Loucy (cell line): ENCODE data around the gene NAV2.

Experiments used
- H2AFZ ChIP-seq: fragments of 200-600 bp; sonication (generic); 2 replicates; pipeline ENCODE4 v1.6.0; 2016; ENCODE audit warnings: antibody characterized with exemption, mild to moderate bottlenecking, low read length, moderate library complexity
- H3F3A ChIP-seq: fragments of 200-600 bp; 2 replicates; pipeline ENCODE4 v1.6.0; 2016; ENCODE audit warnings: antibody characterized with exemption, low read depth, mild to moderate bottlenecking
- H3K27me3 ChIP-seq: fragments of 200-600 bp; sonication (generic); 2 replicates; pipeline ENCODE4 v1.6.1; 2014; ENCODE audit warnings: low read length, mild to moderate bottlenecking; ENCODE audit not compliant: insufficient read depth, poor library complexity, severe bottlenecking
- H3K36me3 ChIP-seq: fragments of 200-600 bp; sonication (generic); 2 replicates; pipeline ENCODE4 v1.6.1; 2016; ENCODE audit warnings: low read length; ENCODE audit not compliant: insufficient read depth
- H3K4me1 ChIP-seq: fragments of 200-600 bp; sonication (generic); 2 replicates; pipeline ENCODE4 v1.5.1; 2014; ENCODE audit warnings: low read length, mild to moderate bottlenecking; ENCODE audit not compliant: insufficient read depth, poor library complexity, severe bottlenecking
- H3K4me2 ChIP-seq: fragments of 200-600 bp; sonication (generic); 2 replicates; pipeline ENCODE4 v1.6.0; 2014; ENCODE audit warnings: antibody characterized with exemption, low read length, low read depth, mild to moderate bottlenecking; ENCODE audit not compliant: poor library complexity, severe bottlenecking
- H3K4me3 ChIP-seq: fragments of 200-600 bp; sonication (generic); 2 replicates; pipeline ENCODE4 v1.5.1; 2014; ENCODE audit warnings: low read length, mild to moderate bottlenecking, mixed read lengths; ENCODE audit not compliant: poor library complexity, severe bottlenecking
- H3K79me2 ChIP-seq: fragments of 200-600 bp; sonication (generic); 2 replicates; pipeline ENCODE4 v1.6.1; 2014; ENCODE audit warnings: low read length; ENCODE audit not compliant: insufficient read depth
- H3K9ac ChIP-seq: fragments of 200-600 bp; sonication (generic); 2 replicates; pipeline ENCODE4 v1.6.0; 2014; ENCODE audit warnings: mild to moderate bottlenecking, low read depth, low read length, moderate library complexity; ENCODE audit not compliant: poor library complexity, severe bottlenecking
- H3K9me2 ChIP-seq: fragments of 200-600 bp; sonication (generic); replicated peaks from 2 replicates; pipeline ENCODE4 v1.6.1; 2016; ENCODE audit warnings: low read depth, low read length, mixed read lengths
- H3K9me3 ChIP-seq: fragments of 200-600 bp; sonication (generic); 2 replicates; pipeline ENCODE4 v1.6.1; 2014; ENCODE audit warnings: mild to moderate bottlenecking, antibody characterized with exemption, low read length, low read depth; ENCODE audit not compliant: insufficient read depth
- H4K20me1 ChIP-seq: fragments of 200-600 bp; sonication (generic); 2 replicates; pipeline ENCODE4 v1.6.0; 2014; ENCODE audit warnings: antibody characterized with exemption, low read length, mild to moderate bottlenecking; ENCODE audit not compliant: insufficient read depth, poor library complexity, severe bottlenecking
- CTCF ChIP-seq: fragments of 200-600 bp; sonication (generic); conservative IDR thresholded peaks from 2 replicates; pipeline ENCODE4 v1.5.1; 2014; ENCODE audit warnings: mild to moderate bottlenecking, antibody characterized with exemption, low read length
- EZH2phosphoT487 ChIP-seq: fragments of 200-600 bp; IDR thresholded peaks from 2 replicates; pipeline ENCODE4 v1.6.1; 2018; ENCODE audit warnings: antibody characterized with exemption, mild to moderate bottlenecking, moderate library complexity, borderline replicate concordance

Gene NAV2

GRCh38 chr11:20131788-20132666 is 419.4 kb downstream of the NAV2 start:
- Histone ChIP-seq H3K4me2 (peak overlapping the region; percentile 33), H3K9me2 (no peaks in the 10 kb centered on the region), H3K4me1 (no peaks in the 10 kb centered on the region), H3K27me3 (no peaks in the 10 kb centered on the region), H3K4me3 (peak overlapping the region; percentile 30), H2AFZ (peak overlapping the region; percentile 79), H3F3A (no peaks in the 10 kb centered on the region), H3K36me3 (no peaks in the 10 kb centered on the region), H3K9me3 (no peaks in the 10 kb centered on the region), H3K79me2 (no peaks in the 10 kb centered on the region), H4K20me1 (no peaks in the 10 kb centered on the region), H3K9ac (no peak overlapping the region)
- TF ChIP-seq EZH2phosphoT487: no peak
- TF ChIP-seq CTCF: peak; percentile 92

GRCh38 chr11:20132667-20133039 is 420.0 kb downstream of the NAV2 start:
- Histone ChIP-seq H4K20me1 (no peaks in the 10 kb centered on the region), H2AFZ (peak overlapping the region; percentile 79), H3K79me2 (no peaks in the 10 kb centered on the region), H3K4me2 (peak overlapping the region; percentile 33), H3K9me2 (no peaks in the 10 kb centered on the region), H3K36me3 (no peaks in the 10 kb centered on the region), H3K9me3 (no peaks in the 10 kb centered on the region), H3F3A (no peaks in the 10 kb centered on the region), H3K9ac (no peak overlapping the region), H3K27me3 (no peaks in the 10 kb centered on the region), H3K4me3 (no peak overlapping the region), H3K4me1 (no peaks in the 10 kb centered on the region)
- TF ChIP-seq CTCF (peak; percentile 16; the same call in 1 of the 2 replicates), EZH2phosphoT487 (no peak)

- H3K79me2 ChIP-seq: no peaks in the 10 kb centered on the region
- H3K9me3 ChIP-seq: no peaks in the 10 kb centered on the region
- H3K4me3 ChIP-seq: no peak overlapping the region
- H3F3A ChIP-seq: no peaks in the 10 kb centered on the region
- no peaks in the 10 kb centered on the region for H3K9me2 ChIP-seq
- no peaks in the 10 kb centered on the region for H3K27me3 ChIP-seq
- no peaks in the 10 kb centered on the region for H3K36me3 ChIP-seq
- no peak overlapping the region for H3K4me2 ChIP-seq
- H4K20me1 ChIP-seq: no peaks in the 10 kb centered on the region
- no peak overlapping the region for H3K9ac ChIP-seq
- no peak overlapping the region for H2AFZ ChIP-seq
- TF ChIP-seq EZH2phosphoT487 (no peak), CTCF (no peak)
- no peaks in the 10 kb centered on the region for H3K4me1 ChIP-seq
These were observed 422.5 kb downstream of the NAV2 start for GRCh38 chr11:20134991-20135736.
